ENCODE results near the gene USPL1. TPM values are rescaled to one million over a fixed set of nuclear protein-coding genes. Genes with fewer than 3 reads are reported as not detected.
"Not testable (repeated sequence)": the region's sequence is repeated elsewhere in the genome, so short reads cannot be mapped to it uniquely, and the experiment has no call there.

The USPL1 gene
- total RNA-seq, 2 experiments from 2014 or later = 19.9 to 23.4 TPM

GRCh38 chr13:30593001-30593400 lies 24.7 kb upstream of the USPL1 start:
- Mint-ChIP-seq H3K9me3 (ENCODE audit: low read depth) (no peaks in the 10 kb centered on the region), H3K36me3 (no peaks in the 10 kb centered on the region), H3K27ac (no peak overlapping the region), H3K4me1 (no peaks in the 10 kb centered on the region), H3K4me3 (no peak overlapping the region), H3K27me3 (peaks cover 8% of the 10 kb centered on the region)
- ATAC-seq (no peak), DNase-seq (no peak)
- CTCF ChIA-PET = no interaction called here

- no peak overlapping the region for H3K27ac Mint-ChIP-seq
Measured at GRCh38 chr13:30600496-30600895, 17.2 kb upstream of the USPL1 start.

GRCh38 chr13:30601836-30602235 lies 15.9 kb upstream of the USPL1 start:
- H3K27me3 Mint-ChIP-seq = peaks cover 2% of the 10 kb centered on the region
- no peak for DNase-seq
- CTCF ChIA-PET = no interaction called here
- no peaks in the 10 kb centered on the region for H3K4me1 Mint-ChIP-seq
- H3K27ac Mint-ChIP-seq = no peak overlapping the region
- H3K4me3 Mint-ChIP-seq = no peak overlapping the region
- H3K9me3 Mint-ChIP-seq (ENCODE audit: low read depth) = no peaks in the 10 kb centered on the region
- ATAC-seq = no peak
- no peaks in the 10 kb centered on the region for H3K36me3 Mint-ChIP-seq

More at GRCh38 chr13:30600496-30600895, 17.2 kb upstream of the USPL1 start:
- Mint-ChIP-seq H3K36me3 (no peaks in the 10 kb centered on the region), H3K9me3 (ENCODE audit: low read depth) (no peaks in the 10 kb centered on the region), H3K27me3 (peaks cover 2% of the 10 kb centered on the region), H3K4me1 (no peaks in the 10 kb centered on the region), H3K4me3 (no peak overlapping the region)
- no peak for DNase-seq
- ATAC-seq = no peak
- CTCF ChIA-PET = no interaction called here

- Mint-ChIP-seq H3K9me3 (ENCODE audit: low read depth) (no peaks in the 10 kb centered on the region), H3K4me3 (no peak overlapping the region), H3K27ac (no peak overlapping the region), H3K27me3 (peaks cover 2% of the 10 kb centered on the region), H3K4me1 (peaks cover 19% of the 10 kb centered on the region), H3K36me3 (peaks cover 2% of the 10 kb centered on the region)
- DNase-seq (no peak), ATAC-seq (no peak)
- CTCF ChIA-PET = no interaction called here
Measured at GRCh38 chr13:30605052-30605451, 12.7 kb upstream of the USPL1 start.

- H3K27me3 Mint-ChIP-seq; H3K36me3 Mint-ChIP-seq; DNase-seq; H3K9me3 Mint-ChIP-seq (ENCODE audit: low read depth); H3K4me3 Mint-ChIP-seq; ATAC-seq; H3K27ac Mint-ChIP-seq: not testable (repeated sequence)
- peaks cover 19% of the 10 kb centered on the region for H3K4me1 Mint-ChIP-seq
- CTCF ChIA-PET = interaction anchor here (1.0 to 1.9 kb wide), 2 partner anchors 9 to 26 kb away, joined by 4 to 5 read pairs; no protein-coding TSS in a partner anchor
Measured at GRCh38 chr13:30607186-30607585, 10.5 kb upstream of the USPL1 start.

- no peaks in the 10 kb centered on the region for H3K9me3 Mint-ChIP-seq (ENCODE audit: low read depth)
- peaks cover 19% of the 10 kb centered on the region for H3K4me1 Mint-ChIP-seq
- ATAC-seq (peak; percentile 93), DNase-seq (peak; percentile 86)
- peaks cover 2% of the 10 kb centered on the region for H3K36me3 Mint-ChIP-seq
- CTCF ChIA-PET = interaction anchor here (1.0 to 1.2 kb wide), 2 partner anchors 8 to 26 kb away, joined by 4 to 5 read pairs; no protein-coding TSS in a partner anchor
- H3K27me3 Mint-ChIP-seq = peaks cover 2% of the 10 kb centered on the region
- no peak overlapping the region for H3K4me3 Mint-ChIP-seq
- H3K27ac Mint-ChIP-seq = no peak overlapping the region
Measured at GRCh38 chr13:30607908-30608307, 9.8 kb upstream of the USPL1 start.

- peaks cover 2% of the 10 kb centered on the region for H3K36me3 Mint-ChIP-seq
- H3K4me3 Mint-ChIP-seq = no peak overlapping the region
- ATAC-seq = no peak
Measured at GRCh38 chr13:30608364-30608763, 9.4 kb upstream of the USPL1 start.

GRCh38 chr13:30610311-30610710 lies 7.4 kb upstream of the USPL1 start:
- Mint-ChIP-seq H3K4me1 (peaks cover 29% of the 10 kb centered on the region), H3K27me3 (no peaks in the 10 kb centered on the region), H3K36me3 (peaks cover 7% of the 10 kb centered on the region), H3K9me3 (ENCODE audit: low read depth) (no peaks in the 10 kb centered on the region), H3K4me3 (no peak overlapping the region), H3K27ac (no peak overlapping the region)
- ATAC-seq (no peak), DNase-seq (no peak)
- CTCF ChIA-PET = no interaction called here

More at GRCh38 chr13:30608364-30608763, 9.4 kb upstream of the USPL1 start:
- no peaks in the 10 kb centered on the region for H3K9me3 Mint-ChIP-seq (ENCODE audit: low read depth)
- CTCF ChIA-PET = interaction anchor here (1.2 kb wide), 1 partner anchor 8 kb away, joined by 5 read pairs; no protein-coding TSS in a partner anchor
- H3K4me1 Mint-ChIP-seq = peaks cover 22% of the 10 kb centered on the region
- no peak overlapping the region for H3K27ac Mint-ChIP-seq
- DNase-seq = no peak
- peaks cover 2% of the 10 kb centered on the region for H3K27me3 Mint-ChIP-seq

GRCh38 chr13:30615481-30615865 lies 2.2 kb upstream of the USPL1 start:
- CTCF ChIA-PET = interaction anchor here (0.7 to 1.6 kb wide), 7 partner anchors 7 to 429 kb away, joined by 3 to 6 read pairs (median 5); no protein-coding TSS in a partner anchor
- ATAC-seq = no peak
- Mint-ChIP-seq H3K9me3 (ENCODE audit: low read depth) (no peaks in the 10 kb centered on the region), H3K4me3 (no peak overlapping the region), H3K27ac (no peak overlapping the region), H3K4me1 (peaks cover 16% of the 10 kb centered on the region), H3K36me3 (peaks cover 9% of the 10 kb centered on the region), H3K27me3 (no peaks in the 10 kb centered on the region)
- DNase-seq = no peak

GRCh38 chr13:30615866-30616541 lies 1.7 kb upstream of the USPL1 start:
- no peaks in the 10 kb centered on the region for H3K27me3 Mint-ChIP-seq
- H3K4me1 Mint-ChIP-seq = peaks cover 18% of the 10 kb centered on the region
- no peaks in the 10 kb centered on the region for H3K9me3 Mint-ChIP-seq (ENCODE audit: low read depth)
- CTCF ChIA-PET = interaction anchor here (0.7 to 1.6 kb wide), 10 partner anchors 8 to 483 kb away, joined by 3 to 6 read pairs (median 4); no protein-coding TSS in a partner anchor
- H3K4me3 Mint-ChIP-seq = no peak overlapping the region
- H3K36me3 Mint-ChIP-seq = peaks cover 10% of the 10 kb centered on the region
- H3K27ac Mint-ChIP-seq = no peak overlapping the region
- DNase-seq (no peak), ATAC-seq (no peak)

- peaks cover 16% of the 10 kb centered on the region for H3K36me3 Mint-ChIP-seq
- ATAC-seq = peak; percentile 37
- H3K27me3 Mint-ChIP-seq = no peaks in the 10 kb centered on the region
- H3K27ac Mint-ChIP-seq = no peak overlapping the region
- peaks cover 22% of the 10 kb centered on the region for H3K4me1 Mint-ChIP-seq
- H3K4me3 Mint-ChIP-seq = no peak overlapping the region
- CTCF ChIA-PET = interaction anchor here (0.9 to 2.2 kb wide), 9 partner anchors 10 to 484 kb away, joined by 3 to 13 read pairs (median 4); no protein-coding TSS in a partner anchor
- no peaks in the 10 kb centered on the region for H3K9me3 Mint-ChIP-seq (ENCODE audit: low read depth)
- DNase-seq = peak; percentile 77
Measured at GRCh38 chr13:30616927-30617314, 799 bp upstream of the USPL1 start.

- DNase-seq (peak; percentile 60), ATAC-seq (peak; percentile 5)
- CTCF ChIA-PET = interaction anchor here (1.3 to 2.2 kb wide), 5 partner anchors 9 to 247 kb away, joined by 4 to 13 read pairs (median 5); no protein-coding TSS in a partner anchor
- no peaks in the 10 kb centered on the region for H3K9me3 Mint-ChIP-seq (ENCODE audit: low read depth)
- H3K27me3 Mint-ChIP-seq = no peaks in the 10 kb centered on the region
- H3K36me3 Mint-ChIP-seq = peaks cover 24% of the 10 kb centered on the region
- H3K27ac Mint-ChIP-seq = no peak overlapping the region
- H3K4me1 Mint-ChIP-seq = peaks cover 30% of the 10 kb centered on the region
- no peak overlapping the region for H3K4me3 Mint-ChIP-seq
Measured at GRCh38 chr13:30618186-30618929, 638 bp downstream of the USPL1 start.

GRCh38 chr13:30618930-30619279 lies 1.2 kb downstream of the USPL1 start:
- DNase-seq (no peak), ATAC-seq (no peak)
- H3K27me3 Mint-ChIP-seq = no peaks in the 10 kb centered on the region
- CTCF ChIA-PET = interaction anchor here (1.7 to 2.2 kb wide), 3 partner anchors 8 to 246 kb away, joined by 4 to 13 read pairs (median 7); no protein-coding TSS in a partner anchor
- peaks cover 29% of the 10 kb centered on the region for H3K4me1 Mint-ChIP-seq
- no peak overlapping the region for H3K4me3 Mint-ChIP-seq
- H3K27ac Mint-ChIP-seq = no peak overlapping the region
- H3K36me3 Mint-ChIP-seq = peaks cover 26% of the 10 kb centered on the region
- no peaks in the 10 kb centered on the region for H3K9me3 Mint-ChIP-seq (ENCODE audit: low read depth)
